ENCODE results near the gene KRTCAP2. TPM values are rescaled to one million over a fixed set of nuclear protein-coding genes. Genes with fewer than 3 reads are reported as not detected.

The KRTCAP2 gene
- total RNA-seq, 1 experiment from 2014 or later, result 236 TPM

GRCh38 chr1:155175281-155175926 is 2.3 kb upstream of the KRTCAP2 start:
- peaks cover 46% of the 10 kb centered on the region for H3K4me1 Mint-ChIP-seq (ENCODE audit: low read depth, unreplicated experiment)
- no peak for TF ChIP-seq CTCF (IDR thresholded peaks at IDR 0.05; ENCODE audit: unreplicated experiment)
- DNase-seq, result no peak
- H3K27ac Mint-ChIP-seq (ENCODE audit: unreplicated experiment), result no peak overlapping the region
- H3K4me3 Mint-ChIP-seq (ENCODE audit: low read depth, unreplicated experiment), result no peak overlapping the region
- CTCF ChIA-PET, result interaction anchor here (0.7 to 3.8 kb wide), 5 partner anchors 17 to 84 kb away, joined by 3 to 32 read pairs (median 5); partner anchors contain the start of gene THBS3
- peaks cover 36% of the 10 kb centered on the region for H3K36me3 Mint-ChIP-seq (ENCODE audit: insufficient read depth, unreplicated experiment)
- intact Hi-C loops (cut with micrococcal nuclease; ENCODE audit: unreplicated experiment), result no loop called here
- peaks cover 21% of the 10 kb centered on the region for H3K27me3 Mint-ChIP-seq (ENCODE audit: unreplicated experiment)
- no TSS peak for BruUV-seq (replicated peaks)
- H3K9me3 Mint-ChIP-seq (ENCODE audit: low read depth, unreplicated experiment), result no peaks in the 10 kb centered on the region

GRCh38 chr1:155174324-155175280 is 1.5 kb upstream of the KRTCAP2 start:
- CTCF ChIA-PET, result interaction anchor here (1.2 to 3.8 kb wide), 5 partner anchors 11 to 83 kb away, joined by 3 to 32 read pairs (median 19); partner anchors contain the start of gene THBS3
- intact Hi-C loops (cut with micrococcal nuclease; ENCODE audit: unreplicated experiment), result no loop called here
- peak overlapping the region; percentile 83 for H3K27ac Mint-ChIP-seq (ENCODE audit: unreplicated experiment)
- H3K27me3 Mint-ChIP-seq (ENCODE audit: unreplicated experiment), result peaks cover 21% of the 10 kb centered on the region
- no TSS peak for BruUV-seq (replicated peaks)
- no peak for DNase-seq
- H3K4me3 Mint-ChIP-seq (ENCODE audit: low read depth, unreplicated experiment), result peak overlapping the region; percentile 96
- H3K9me3 Mint-ChIP-seq (ENCODE audit: low read depth, unreplicated experiment), result no peaks in the 10 kb centered on the region
- TF ChIP-seq CTCF (IDR thresholded peaks at IDR 0.05; ENCODE audit: unreplicated experiment), result no peak
- H3K4me1 Mint-ChIP-seq (ENCODE audit: low read depth, unreplicated experiment), result peaks cover 46% of the 10 kb centered on the region
- peaks cover 39% of the 10 kb centered on the region for H3K36me3 Mint-ChIP-seq (ENCODE audit: insufficient read depth, unreplicated experiment)

DNA sequence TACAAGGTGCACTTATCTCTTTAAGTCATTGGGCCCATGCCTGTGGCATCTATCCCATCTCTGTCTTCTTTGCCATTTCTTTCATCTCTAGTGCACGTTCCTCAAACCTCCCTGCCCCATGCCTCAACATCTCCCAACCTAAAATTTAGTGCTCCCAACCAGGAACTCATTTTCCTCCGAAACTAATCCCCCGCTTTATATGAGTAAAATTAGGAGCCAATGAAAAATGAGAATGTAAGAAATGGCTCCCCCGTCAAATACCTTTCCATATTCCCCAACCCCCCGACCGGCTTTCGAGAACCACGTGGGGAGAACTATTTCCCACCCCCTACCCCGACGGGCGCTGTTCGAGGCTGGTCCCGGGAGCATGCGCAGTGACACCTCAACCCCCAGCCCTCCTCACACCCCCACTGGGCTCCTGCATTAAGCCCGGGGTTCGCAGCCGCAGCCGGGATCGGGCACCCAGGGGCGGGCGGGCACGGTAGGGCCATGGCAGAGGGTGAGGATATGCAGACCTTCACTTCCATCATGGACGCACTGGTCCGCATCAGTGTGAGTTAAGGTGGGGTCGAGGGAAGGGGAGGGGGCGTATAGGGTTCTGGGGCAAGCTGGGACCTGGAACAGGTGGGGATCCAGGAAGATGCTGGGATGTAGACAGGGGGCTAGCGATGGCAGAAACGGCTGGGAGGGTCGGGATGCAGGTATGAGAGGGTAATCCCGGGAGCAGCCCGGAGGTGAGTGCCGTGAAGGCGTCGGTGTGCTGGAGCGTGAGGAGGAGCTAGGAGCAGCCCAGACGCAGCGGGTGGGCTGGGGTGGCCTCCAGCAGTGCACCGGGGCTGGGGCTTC is 597 bp upstream of the KRTCAP2 start, which contains the start of gene TRIM46:
Gene TRIM46, plus strand, starts transcription at position 372 of the 846 bp plus-strand sequence. Its CDS starts 118 bp downstream, at position 490.
- H3K4me3 Mint-ChIP-seq (ENCODE audit: low read depth, unreplicated experiment), result peak within 1 kb of the TSS; percentile 96
- intact Hi-C loops (cut with micrococcal nuclease; ENCODE audit: unreplicated experiment), result no loop called here
- no peak for TF ChIP-seq CTCF (IDR thresholded peaks at IDR 0.05; ENCODE audit: unreplicated experiment)
- H3K36me3 Mint-ChIP-seq (ENCODE audit: insufficient read depth, unreplicated experiment), result peaks cover 45% of the 10 kb centered on the region
- H3K27ac Mint-ChIP-seq (ENCODE audit: unreplicated experiment), result peak within 1 kb of the TSS; percentile 83
- CTCF ChIA-PET, result interaction anchor here (0.7 to 3.8 kb wide), 27 partner anchors 12 to 614 kb away, joined by 3 to 32 read pairs (median 5); partner anchors contain the start of genes ADAM15, CLK2, DPM3 and PMVK
- BruUV-seq (replicated peaks), result no TSS peak
- peaks cover 46% of the 10 kb centered on the region for H3K4me1 Mint-ChIP-seq (ENCODE audit: low read depth, unreplicated experiment)
- DNase-seq, result no peak
- H3K9me3 Mint-ChIP-seq (ENCODE audit: low read depth, unreplicated experiment), result no peaks in the 10 kb centered on the region
- peaks cover 21% of the 10 kb centered on the region for H3K27me3 Mint-ChIP-seq (ENCODE audit: unreplicated experiment)

Data from Calu3 (cell line).